Retinal pigment epithelial cell (primary cell): Measurements from ENCODE around the gene TBK1.

Experiments
- DNase-seq: peaks from one replicate; pipeline ENCODE4 v3.0.0-alpha.2; 2010; ENCODE audit warnings: low read depth
- H3K4me3 ChIP-seq: 2 replicates; pipeline ENCODE4 v1.5.1; 2011; ENCODE audit warnings: mild to moderate bottlenecking, low read length, control low read depth, moderate library complexity
- TF ChIP-seq, protein P1 (sequence below): conservative IDR thresholded peaks from 2 replicates; pipeline ENCODE4 v1.5.1; 2011; ENCODE audit warnings: low read depth, low read length, control low read depth, inconsistent platforms

Gene TBK1

DNA sequence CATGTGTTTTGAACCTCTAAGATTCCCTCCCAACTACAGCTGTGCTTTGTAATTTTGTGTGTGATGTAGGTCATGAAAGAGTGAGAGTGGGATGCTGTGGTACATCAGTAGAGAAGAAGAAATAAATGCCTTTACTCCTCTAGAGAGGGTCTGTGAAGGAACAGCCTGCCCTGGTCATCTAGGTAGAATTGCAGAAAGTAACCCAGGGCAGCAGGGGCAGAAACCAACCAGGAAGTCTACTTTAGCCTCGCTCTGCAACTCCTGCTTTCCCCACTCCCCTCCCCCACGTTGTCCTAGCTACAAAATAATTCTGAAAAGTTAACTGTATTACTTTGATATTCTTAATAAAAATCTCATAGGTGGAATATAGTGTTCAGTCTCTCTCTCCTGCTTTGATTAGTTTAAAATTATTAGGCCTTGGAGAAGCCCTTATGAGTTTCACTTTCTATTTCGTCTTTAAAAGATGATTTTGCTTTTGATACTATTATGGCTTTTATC, 7.5 kb downstream of the TBK1 start:
- TF ChIP-seq, protein P1, sequence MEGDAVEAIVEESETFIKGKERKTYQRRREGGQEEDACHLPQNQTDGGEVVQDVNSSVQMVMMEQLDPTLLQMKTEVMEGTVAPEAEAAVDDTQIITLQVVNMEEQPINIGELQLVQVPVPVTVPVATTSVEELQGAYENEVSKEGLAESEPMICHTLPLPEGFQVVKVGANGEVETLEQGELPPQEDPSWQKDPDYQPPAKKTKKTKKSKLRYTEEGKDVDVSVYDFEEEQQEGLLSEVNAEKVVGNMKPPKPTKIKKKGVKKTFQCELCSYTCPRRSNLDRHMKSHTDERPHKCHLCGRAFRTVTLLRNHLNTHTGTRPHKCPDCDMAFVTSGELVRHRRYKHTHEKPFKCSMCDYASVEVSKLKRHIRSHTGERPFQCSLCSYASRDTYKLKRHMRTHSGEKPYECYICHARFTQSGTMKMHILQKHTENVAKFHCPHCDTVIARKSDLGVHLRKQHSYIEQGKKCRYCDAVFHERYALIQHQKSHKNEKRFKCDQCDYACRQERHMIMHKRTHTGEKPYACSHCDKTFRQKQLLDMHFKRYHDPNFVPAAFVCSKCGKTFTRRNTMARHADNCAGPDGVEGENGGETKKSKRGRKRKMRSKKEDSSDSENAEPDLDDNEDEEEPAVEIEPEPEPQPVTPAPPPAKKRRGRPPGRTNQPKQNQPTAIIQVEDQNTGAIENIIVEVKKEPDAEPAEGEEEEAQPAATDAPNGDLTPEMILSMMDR: no peak
- no peak for DNase-seq
- H3K4me3 ChIP-seq: no peak overlapping the region

DNA sequence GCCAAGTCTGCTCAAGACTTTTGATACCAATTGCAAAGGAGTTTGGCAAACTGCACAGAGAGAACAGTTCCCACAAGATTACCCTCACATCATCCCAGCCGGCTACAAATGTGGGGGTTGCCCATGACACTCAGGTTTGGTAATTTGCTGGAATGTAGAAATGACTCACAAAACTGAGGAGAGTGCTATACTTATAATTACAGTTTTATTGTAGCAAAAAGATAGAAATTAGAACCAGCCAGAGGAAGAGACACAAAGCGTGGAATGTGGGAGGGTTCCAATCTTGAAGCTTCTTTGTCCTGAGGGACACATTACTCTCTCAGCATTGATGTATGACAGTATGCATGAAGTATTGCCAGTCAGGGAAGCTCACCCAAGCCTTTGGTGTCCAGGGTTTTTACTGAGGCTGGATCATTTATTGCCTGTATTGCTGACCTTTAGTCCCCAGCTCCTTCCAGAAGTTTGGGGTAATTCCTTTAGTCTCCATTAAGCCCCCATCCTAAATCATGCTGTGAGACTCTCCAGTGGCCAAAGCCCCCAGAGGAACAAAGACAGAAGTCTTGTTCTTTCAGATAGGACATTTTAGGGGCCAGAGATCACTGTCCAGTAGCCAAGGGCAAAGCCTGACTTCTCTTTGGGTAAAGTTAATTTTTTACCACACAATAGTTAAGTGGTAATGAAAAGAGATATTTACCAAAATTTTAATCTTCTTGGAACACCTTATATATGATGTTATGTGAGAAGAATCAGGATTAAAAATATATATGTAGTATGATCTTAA, 9.9 kb downstream of the TBK1 start:
- TF ChIP-seq, protein P1: no peak
- H3K4me3 ChIP-seq: no peak overlapping the region
- DNase-seq: peak; percentile 69

DNA sequence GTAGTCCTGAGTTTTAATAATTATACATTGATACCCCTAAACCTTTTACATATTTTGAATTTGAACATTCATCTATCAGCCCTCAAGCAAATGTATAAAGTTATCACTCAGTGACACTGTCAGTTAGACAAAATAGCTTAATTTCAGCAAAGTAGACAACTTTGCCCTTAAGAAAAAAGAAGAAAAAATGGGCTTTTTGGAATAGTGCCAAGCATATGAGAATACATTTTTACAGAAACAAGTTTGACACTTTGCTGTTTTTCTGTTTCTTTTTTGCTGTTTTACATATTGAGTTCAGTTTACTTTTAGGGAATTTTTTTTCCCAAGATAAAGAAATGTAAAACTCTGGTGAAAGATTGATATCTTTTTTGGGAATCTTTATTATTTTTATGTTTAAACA, 14.3 kb downstream of the TBK1 start:
- DNase-seq: no peak
- no peak overlapping the region for H3K4me3 ChIP-seq
- TF ChIP-seq, protein P1: no peak

DNA sequence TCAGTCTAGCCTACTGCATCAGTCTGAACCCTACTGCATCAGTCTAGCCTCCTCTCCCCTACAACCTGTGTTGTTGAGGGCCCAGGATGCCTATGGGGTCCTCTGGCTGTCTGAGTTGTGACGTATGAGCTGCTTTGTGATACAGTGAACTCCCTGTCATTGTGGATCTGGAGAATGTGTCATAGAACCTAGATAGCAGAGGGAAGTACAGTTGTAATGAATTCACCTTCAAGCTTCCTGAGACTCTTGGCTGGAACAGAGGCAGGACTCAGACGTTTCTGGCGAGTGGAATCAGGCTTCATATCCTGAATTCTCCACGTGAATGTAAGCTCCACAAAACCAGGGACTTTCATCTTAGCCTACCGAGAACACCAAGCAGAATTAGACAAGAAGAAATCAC, 17.0 kb downstream of the TBK1 start:
- no peak overlapping the region for H3K4me3 ChIP-seq
- TF ChIP-seq, protein P1: no peak

DNA sequence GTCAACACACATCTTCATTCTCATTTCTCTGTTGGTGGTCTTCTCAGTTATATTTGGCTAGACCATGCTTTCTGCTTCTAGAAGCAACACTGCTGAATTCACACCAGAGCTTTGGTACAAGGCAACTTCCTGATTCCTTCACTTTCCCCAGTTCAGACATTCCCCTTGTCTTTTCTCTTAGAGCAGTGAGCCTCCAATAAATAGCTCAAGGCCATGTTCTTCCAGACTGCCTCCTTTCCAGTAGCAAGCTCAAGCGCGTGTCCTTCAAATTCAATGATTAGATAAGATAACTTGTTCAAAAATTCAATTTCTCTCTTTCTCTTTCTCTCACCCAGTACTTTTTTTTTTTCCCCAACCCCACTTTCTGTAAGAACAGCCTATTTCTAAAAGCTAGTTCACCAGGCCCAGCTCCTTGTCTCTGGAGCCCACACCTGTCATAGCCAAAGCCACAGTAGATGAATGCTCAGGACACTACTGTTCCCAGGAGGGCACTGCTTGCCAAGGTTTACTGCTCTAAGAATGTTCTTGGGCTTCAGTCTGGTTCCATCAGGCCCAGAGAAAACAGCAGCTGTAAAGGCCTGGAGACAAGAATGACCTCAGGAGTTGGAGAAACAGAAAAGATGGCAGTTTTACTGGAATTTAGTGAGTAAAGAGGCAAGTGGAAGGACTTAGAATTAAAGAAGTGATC, 17.7 kb downstream of the TBK1 start:
- H3K4me3 ChIP-seq: no peak overlapping the region
- DNase-seq: no peak
- TF ChIP-seq, protein P1: no peak

More for the DNA sequence above, 17.0 kb downstream of the TBK1 start:
- no peak for DNase-seq

DNA sequence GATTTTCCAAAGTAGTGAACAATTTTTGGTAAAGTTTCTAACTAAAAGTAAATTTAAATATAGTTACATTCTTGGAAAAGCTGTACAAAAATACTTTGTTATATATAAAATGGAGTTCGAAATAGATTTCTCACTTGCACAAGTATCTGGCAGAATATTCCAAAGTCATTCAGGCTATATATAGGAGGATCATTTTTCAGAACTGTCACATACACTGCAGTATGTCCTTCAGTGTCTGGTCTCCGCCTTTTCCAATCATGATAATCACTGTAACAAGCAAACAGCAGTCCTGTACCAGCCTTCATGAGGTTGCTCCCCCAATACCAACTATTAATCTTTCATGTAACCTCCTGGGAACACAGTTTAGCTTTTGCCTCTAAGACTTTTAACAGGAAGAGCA, 18.6 kb downstream of the TBK1 start:
- TF ChIP-seq, protein P1: no peak
- no peak overlapping the region for H3K4me3 ChIP-seq
- no peak for DNase-seq

DNA sequence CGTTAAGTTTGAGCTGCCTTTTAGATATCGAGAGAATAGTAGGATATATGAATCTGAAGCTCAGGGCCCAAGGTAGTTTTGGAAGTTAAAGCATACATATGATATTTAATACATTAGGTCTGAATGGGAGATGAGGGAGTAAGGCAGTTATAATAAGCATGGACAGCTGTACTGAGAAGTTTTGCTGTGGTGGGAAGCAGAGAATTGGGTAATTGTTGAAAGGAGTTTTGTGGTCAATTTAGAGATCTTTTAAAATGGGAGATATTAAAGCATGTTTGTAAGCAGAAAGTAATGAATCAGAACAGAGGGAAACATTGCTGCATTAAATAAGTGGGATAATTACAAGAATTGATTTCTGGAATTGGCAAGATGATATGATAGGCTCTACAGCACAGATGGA, 21.3 kb downstream of the TBK1 start:
- TF ChIP-seq, protein P1: no peak
- H3K4me3 ChIP-seq: no peak overlapping the region
- no peak for DNase-seq
